ENCODE data around the gene POU2F2. TPM values are rescaled to one million over a fixed set of nuclear protein-coding genes. Genes with fewer than 3 reads are reported as not detected.

The POU2F2 gene
- polyA plus RNA-seq, 1 of the 3 experiments (the other 2 are of a cell fraction), result 0.49 TPM

DNA sequence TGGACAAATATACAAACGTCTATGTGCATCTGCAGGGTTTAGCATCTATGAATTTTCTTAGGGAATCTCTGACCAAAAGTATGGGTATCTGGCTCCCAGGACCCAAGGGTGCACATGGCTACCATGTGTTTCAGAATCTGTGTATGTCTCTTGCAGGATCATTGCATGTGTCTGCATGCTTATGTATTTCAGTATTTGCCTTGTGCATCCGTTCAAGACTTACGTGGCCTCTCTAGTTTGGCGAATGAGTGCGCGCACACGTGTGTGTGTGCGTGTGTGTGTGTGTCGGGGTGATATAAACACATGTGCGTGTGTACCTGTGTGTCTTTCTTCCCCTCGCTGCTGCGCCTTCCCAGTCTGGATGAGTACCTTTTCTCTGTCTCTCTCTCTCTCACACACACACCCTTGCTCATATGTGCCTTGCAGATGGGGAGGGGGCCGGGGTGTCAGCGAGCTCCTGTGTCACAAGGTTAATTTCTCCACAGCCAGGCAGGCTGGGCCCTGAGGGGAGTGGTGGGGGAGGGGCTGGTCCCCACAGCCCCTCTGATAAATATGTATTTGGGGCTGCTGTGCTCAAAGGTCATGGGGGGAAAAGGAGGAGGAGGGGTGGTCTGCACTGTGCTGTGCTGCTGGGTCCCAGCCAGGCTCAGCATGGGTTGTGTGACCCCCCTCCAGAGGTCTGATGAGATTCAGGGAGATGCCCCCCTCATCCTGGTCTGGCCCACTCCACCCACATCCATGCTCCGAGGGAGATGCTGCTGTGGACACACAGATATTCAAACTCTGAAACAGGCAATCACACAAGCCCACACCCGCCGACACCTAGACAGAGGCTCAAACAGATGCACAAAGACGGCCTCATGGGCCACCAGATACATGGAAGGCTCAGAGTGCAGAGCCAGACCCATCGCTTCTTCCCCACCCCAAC lies 37.5 kb upstream of the POU2F2 start:
- H3K27ac ChIP-seq (ENCODE audit: low read depth in 2 of 2, low read length in 1 of 2), result no peak overlapping the region
- H3K79me2 ChIP-seq (ENCODE audit: insufficient read depth), result no peaks in the 10 kb centered on the region
- no peak overlapping the region for H3K4me2 ChIP-seq
- H3K4me1 ChIP-seq (ENCODE audit: control insufficient read depth in 1 of 2, insufficient read depth in 2 of 2, low read depth in 1 of 2, low read length in 1 of 2), result peaks cover 0 to 4% of the 10 kb centered on the region in 2 experiments; a peak in 1 of 4 replicates
- H3K4me3 ChIP-seq (ENCODE audit: low read depth in 2 of 2, low read length in 1 of 2), result no peak overlapping the region
- H3F3A ChIP-seq (replicated peaks; ENCODE audit: insufficient read depth), result no peaks in the 10 kb centered on the region
- no peak overlapping the region for H2AFZ ChIP-seq (ENCODE audit: low read depth)
- no peak for DNase-seq
- H4K20me1 ChIP-seq (ENCODE audit: insufficient read depth), result no peaks in the 10 kb centered on the region
- no peak overlapping the region for H3K9ac ChIP-seq
- H3K9me3 ChIP-seq, result no peaks in the 10 kb centered on the region
- H3K9me2 ChIP-seq, result no peaks in the 10 kb centered on the region
- CTCF ChIA-PET, result interaction anchor here (0.9 to 2.0 kb wide), 2 partner anchors 15 to 38 kb away, joined by 4 to 7 read pairs; partner anchors contain the start of gene POU2F2
- peaks cover 3% of the 10 kb centered on the region; the same call in 1 of the 2 replicates for H3K27me3 ChIP-seq (ENCODE audit: insufficient read depth)
- WGBS (ENCODE audit: low lambda C conversion rate), result 60% methylated on average over 19 of the region's 19 CpGs
- no peak for TF ChIP-seq RAD21 (IDR thresholded peaks at IDR 0.05; ENCODE audit: low read length)
- no peak for TF ChIP-seq MAX (IDR thresholded peaks at IDR 0.05; ENCODE audit: low read depth)
- POLR2A ChIA-PET, result no interaction called here
- no peaks in the 10 kb centered on the region for H3K36me3 ChIP-seq (replicated peaks in 1 of 2; ENCODE audit: control insufficient read depth in 1 of 2, insufficient read depth in 2 of 2, low read length in 1 of 2)

DNA sequence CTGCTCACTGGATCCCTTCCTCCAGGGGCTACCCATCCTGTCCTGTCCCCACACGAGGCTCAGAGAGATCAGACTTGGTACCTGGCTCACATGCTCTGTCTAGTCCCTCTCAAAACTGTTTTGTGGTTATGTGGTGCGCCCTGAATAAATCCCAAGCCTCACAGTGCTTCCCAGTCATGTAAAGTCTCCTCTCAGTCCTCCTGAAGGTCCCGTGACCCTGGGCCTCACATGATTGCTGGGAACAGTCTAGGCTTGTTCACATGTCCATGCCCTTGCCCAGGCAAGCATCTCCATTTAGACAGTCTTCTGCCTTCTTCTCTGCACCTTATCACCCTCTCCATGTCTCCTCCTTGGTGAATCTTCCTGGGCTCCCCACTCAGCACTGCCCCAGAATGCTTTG lies 36.0 kb upstream of the POU2F2 start:
- 26% methylated on average over 3 of the region's 3 CpGs for WGBS (ENCODE audit: low lambda C conversion rate)
- H3K79me2 ChIP-seq (ENCODE audit: insufficient read depth), result no peaks in the 10 kb centered on the region
- no peaks in the 10 kb centered on the region for H3K27me3 ChIP-seq (ENCODE audit: insufficient read depth)
- no peak overlapping the region for H3K4me2 ChIP-seq
- DNase-seq, result no peak
- no peaks in the 10 kb centered on the region for H3K9me3 ChIP-seq
- TF ChIP-seq FOXJ3 (CRISPR knock-in tag; IDR thresholded peaks at IDR 0.05) (no peak), MAX (IDR thresholded peaks at IDR 0.05; ENCODE audit: low read depth) (no peak), TEAD4 (IDR thresholded peaks at IDR 0.05; ENCODE audit: borderline replicate concordance, insufficient read depth) (no peak), EZH2phosphoT487 (IDR thresholded peaks at IDR 0.05; ENCODE audit: borderline replicate concordance, low read depth) (no peak), CHD2 (IDR thresholded peaks at IDR 0.05; ENCODE audit: low read length, partially characterized antibody) (no peak)
- TF ChIP-seq, protein P1, sequence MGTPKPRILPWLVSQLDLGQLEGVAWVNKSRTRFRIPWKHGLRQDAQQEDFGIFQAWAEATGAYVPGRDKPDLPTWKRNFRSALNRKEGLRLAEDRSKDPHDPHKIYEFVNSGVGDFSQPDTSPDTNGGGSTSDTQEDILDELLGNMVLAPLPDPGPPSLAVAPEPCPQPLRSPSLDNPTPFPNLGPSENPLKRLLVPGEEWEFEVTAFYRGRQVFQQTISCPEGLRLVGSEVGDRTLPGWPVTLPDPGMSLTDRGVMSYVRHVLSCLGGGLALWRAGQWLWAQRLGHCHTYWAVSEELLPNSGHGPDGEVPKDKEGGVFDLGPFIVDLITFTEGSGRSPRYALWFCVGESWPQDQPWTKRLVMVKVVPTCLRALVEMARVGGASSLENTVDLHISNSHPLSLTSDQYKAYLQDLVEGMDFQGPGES (IDR thresholded peaks at IDR 0.05; ENCODE audit: low read depth, low read length), result no peak
- TF ChIP-seq, protein P2, sequence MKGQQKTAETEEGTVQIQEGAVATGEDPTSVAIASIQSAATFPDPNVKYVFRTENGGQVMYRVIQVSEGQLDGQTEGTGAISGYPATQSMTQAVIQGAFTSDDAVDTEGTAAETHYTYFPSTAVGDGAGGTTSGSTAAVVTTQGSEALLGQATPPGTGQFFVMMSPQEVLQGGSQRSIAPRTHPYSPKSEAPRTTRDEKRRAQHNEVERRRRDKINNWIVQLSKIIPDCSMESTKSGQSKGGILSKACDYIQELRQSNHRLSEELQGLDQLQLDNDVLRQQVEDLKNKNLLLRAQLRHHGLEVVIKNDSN (IDR thresholded peaks at IDR 0.05; ENCODE audit: borderline replicate concordance, low read depth), result no peak
- no peak overlapping the region for H3K9ac ChIP-seq
- H3K36me3 ChIP-seq (replicated peaks in 1 of 2; ENCODE audit: control insufficient read depth in 1 of 2, insufficient read depth in 2 of 2, low read length in 1 of 2), result no peaks in the 10 kb centered on the region
- no peaks in the 10 kb centered on the region for H3K9me2 ChIP-seq
- CTCF ChIA-PET, result interaction anchor here (0.8 to 2.0 kb wide), 4 partner anchors 15 to 44 kb away, joined by 3 to 7 read pairs (median 4); partner anchors contain the start of gene POU2F2
- no peak overlapping the region for H2AFZ ChIP-seq (ENCODE audit: low read depth)
- H3F3A ChIP-seq (replicated peaks; ENCODE audit: insufficient read depth), result no peaks in the 10 kb centered on the region
- no peaks in the 10 kb centered on the region; a peak in 1 of 4 replicates for H3K4me1 ChIP-seq (ENCODE audit: control insufficient read depth in 1 of 2, insufficient read depth in 2 of 2, low read depth in 1 of 2, low read length in 1 of 2)
- no peak overlapping the region for H3K27ac ChIP-seq (ENCODE audit: low read depth in 2 of 2, low read length in 1 of 2)
- H3K4me3 ChIP-seq (ENCODE audit: low read depth in 2 of 2, low read length in 1 of 2), result no peak overlapping the region
- POLR2A ChIA-PET, result no interaction called here
- H4K20me1 ChIP-seq (ENCODE audit: insufficient read depth), result no peaks in the 10 kb centered on the region

Data from SK-N-SH (cell line).